ENCODE results near the gene TNRC6C. TPM values are rescaled to one million over a fixed set of nuclear protein-coding genes. Genes with fewer than 3 reads are reported as not detected.

TNRC6C gene
- total and polyA plus RNA-seq, 2 of the 13 experiments (the other 11 are each of a cell fraction or from before 2014, with no cell fraction given), result 0.66 to 4.9 TPM

- TF ChIP-seq GPN1 (CRISPR knock-in tag; IDR thresholded peaks at IDR 0.05; ENCODE audit: borderline replicate concordance) (no peak), KDM2A (CRISPR knock-in tag; IDR thresholded peaks at IDR 0.05; ENCODE audit: borderline replicate concordance, low read depth) (peak; percentile 77), REPIN1 (CRISPR knock-in tag; IDR thresholded peaks at IDR 0.05; ENCODE audit: borderline replicate concordance, low read depth) (no peak), TCF12 (IDR thresholded peaks at IDR 0.05) (no peak), TCF12 (CRISPR knock-in tag; IDR thresholded peaks at IDR 0.05) (no peak), MLX (CRISPR knock-in tag; IDR thresholded peaks at IDR 0.05) (no peak), ZNF772 (CRISPR knock-in tag; IDR thresholded peaks at IDR 0.05) (peak; percentile 46; the same call in 1 of the 2 replicates), ZNF510 (CRISPR knock-in tag; IDR thresholded peaks at IDR 0.05; ENCODE audit: low read depth) (no peak), FOXM1 (CRISPR knock-in tag; IDR thresholded peaks at IDR 0.05) (no peak), YEATS2 (CRISPR knock-in tag; IDR thresholded peaks at IDR 0.05; ENCODE audit: borderline replicate concordance) (peak; percentile 72; the same call in 1 of the 2 replicates), RCOR2 (CRISPR knock-in tag; IDR thresholded peaks at IDR 0.05) (peak; percentile 83), ZC3H4 (CRISPR knock-in tag; IDR thresholded peaks at IDR 0.05; ENCODE audit: borderline replicate concordance) (no peak), ZNF577 (CRISPR knock-in tag; IDR thresholded peaks at IDR 0.05; ENCODE audit: borderline replicate concordance, low read depth) (no peak), ZNF792 (CRISPR knock-in tag; IDR thresholded peaks at IDR 0.05) (no peak), EED (CRISPR knock-in tag; IDR thresholded peaks at IDR 0.05) (no peak; the same call in 1 of the 2 replicates), ZNF543 (CRISPR knock-in tag; IDR thresholded peaks at IDR 0.05) (no peak), ZNF780A (CRISPR knock-in tag; IDR thresholded peaks at IDR 0.05) (no peak), ZSCAN29 (CRISPR knock-in tag; conservative IDR thresholded peaks at IDR 0.05) (no peak), SNAI1 (CRISPR knock-in tag; IDR thresholded peaks at IDR 0.05; ENCODE audit: borderline replicate concordance) (no peak), NFE2L1 (CRISPR knock-in tag; IDR thresholded peaks at IDR 0.05; ENCODE audit: borderline replicate concordance) (no peak), ZHX1 (CRISPR knock-in tag; IDR thresholded peaks at IDR 0.05; ENCODE audit: low read depth) (no peak; the same call in 1 of the 2 replicates), ZNF574 (CRISPR knock-in tag; IDR thresholded peaks at IDR 0.05) (peak; percentile 52; the same call in 1 of the 2 replicates), ZBTB7A (CRISPR knock-in tag; IDR thresholded peaks at IDR 0.05) (no peak; the same call in 1 of the 2 replicates)
Observed at GRCh38 chr17:78133971-78134898, 175.7 kb downstream of the TNRC6C start (continued).
